ENCODE results near the gene COG3.

The COG3 gene

GRCh38 chr13:45447050-45447661 is 17.6 kb upstream of the COG3 start:
- H3K9me3 ChIP-seq (ENCODE audit: control insufficient read depth in 2 of 2, low read length in 2 of 2) = no peaks in the 10 kb centered on the region
- peaks cover 2 to 7% of the 10 kb centered on the region in 2 donors for H3K4me1 ChIP-seq (ENCODE audit: control insufficient read depth in 2 of 2, insufficient read depth in 2 of 2, low read length in 2 of 2)
- no peak overlapping the region for H3K27ac ChIP-seq (ENCODE audit: low read depth in 2 of 2, low read length in 2 of 2)
- H3K4me3 ChIP-seq (ENCODE audit: low read length in 2 of 2) = no peak overlapping the region
- no peaks in the 10 kb centered on the region for H3K36me3 ChIP-seq (ENCODE audit: control insufficient read depth in 2 of 2, insufficient read depth in 2 of 2, low read length in 2 of 2)
- no peaks in the 10 kb centered on the region for H3K27me3 ChIP-seq (ENCODE audit: control insufficient read depth in 2 of 2, insufficient read depth in 2 of 2, low read length in 2 of 2)
- no peak overlapping the region for H3K9ac ChIP-seq (ENCODE audit: low read depth in 1 of 2, low read length in 2 of 2)

DNA sequence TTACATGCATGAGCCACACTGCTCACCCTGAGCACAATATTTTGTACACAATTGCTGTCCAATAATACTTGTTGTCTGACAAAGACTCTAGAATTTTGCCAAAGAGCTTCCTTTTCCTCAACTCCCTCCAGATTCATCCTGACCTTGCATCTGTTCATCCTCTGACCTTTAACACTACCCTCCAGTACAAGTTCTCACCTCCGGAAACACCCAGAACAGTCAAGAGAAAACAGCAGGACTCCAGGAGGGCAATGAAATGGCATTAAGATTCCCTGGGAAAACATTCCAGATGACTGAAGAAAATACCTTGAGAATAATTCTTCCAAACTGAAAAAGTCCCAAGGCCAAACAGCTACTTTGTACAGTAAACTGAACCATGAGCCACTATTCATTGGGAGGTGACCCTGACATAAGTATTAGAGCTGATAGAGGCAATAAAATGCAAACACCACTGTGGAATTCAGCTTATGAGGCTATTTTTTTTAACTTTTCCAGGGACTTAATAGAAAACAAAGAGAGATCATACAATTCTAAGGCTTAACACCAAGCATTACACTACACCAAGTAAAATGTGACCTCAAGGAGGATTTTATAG is 15.7 kb upstream of the COG3 start:
- Histone ChIP-seq H3K27me3 (ENCODE audit: control insufficient read depth in 2 of 2, insufficient read depth in 2 of 2, low read length in 2 of 2) (no peaks in the 10 kb centered on the region), H3K27ac (ENCODE audit: low read depth in 2 of 2, low read length in 2 of 2) (no peak overlapping the region), H3K9me3 (ENCODE audit: control insufficient read depth in 2 of 2, low read length in 2 of 2) (no peaks in the 10 kb centered on the region), H3K36me3 (ENCODE audit: control insufficient read depth in 2 of 2, insufficient read depth in 2 of 2, low read length in 2 of 2) (no peaks in the 10 kb centered on the region), H3K4me1 (ENCODE audit: control insufficient read depth in 2 of 2, insufficient read depth in 2 of 2, low read length in 2 of 2) (peaks cover 2 to 7% of the 10 kb centered on the region in 2 donors), H3K4me3 (ENCODE audit: low read length in 2 of 2) (no peak overlapping the region), H3K9ac (ENCODE audit: low read depth in 1 of 2, low read length in 2 of 2) (no peak overlapping the region)

DNA sequence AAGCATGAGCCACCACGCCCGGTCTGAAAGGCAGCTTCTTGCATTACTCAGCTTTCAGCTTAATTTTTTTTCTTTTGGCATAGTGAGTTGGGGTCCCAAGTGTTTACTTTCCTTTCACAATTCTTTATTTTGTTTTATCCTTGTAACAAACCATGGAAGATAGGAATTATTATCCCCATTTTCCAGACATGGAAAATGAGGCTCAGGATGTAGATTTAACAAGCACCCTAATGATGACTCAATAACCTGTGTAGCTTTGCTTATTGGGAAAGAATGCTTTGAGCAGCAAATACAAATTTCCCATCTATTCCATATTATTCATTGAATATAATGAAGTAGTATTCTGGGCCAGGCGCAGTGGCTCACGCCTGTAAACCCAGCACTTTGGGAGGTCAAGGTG is 13.5 kb upstream of the COG3 start:
- Histone ChIP-seq H3K27ac (ENCODE audit: low read depth in 2 of 2, low read length in 2 of 2) (no peak overlapping the region), H3K27me3 (ENCODE audit: control insufficient read depth in 2 of 2, insufficient read depth in 2 of 2, low read length in 2 of 2) (no peaks in the 10 kb centered on the region), H3K36me3 (ENCODE audit: control insufficient read depth in 2 of 2, insufficient read depth in 2 of 2, low read length in 2 of 2) (no peaks in the 10 kb centered on the region), H3K9ac (ENCODE audit: low read depth in 1 of 2, low read length in 2 of 2) (no peak overlapping the region), H3K4me1 (ENCODE audit: control insufficient read depth in 2 of 2, insufficient read depth in 2 of 2, low read length in 2 of 2) (peaks cover 0 to 7% of the 10 kb centered on the region in 2 donors), H3K4me3 (ENCODE audit: low read length in 2 of 2) (no peak overlapping the region), H3K9me3 (ENCODE audit: control insufficient read depth in 2 of 2, low read length in 2 of 2) (no peaks in the 10 kb centered on the region)

DNA sequence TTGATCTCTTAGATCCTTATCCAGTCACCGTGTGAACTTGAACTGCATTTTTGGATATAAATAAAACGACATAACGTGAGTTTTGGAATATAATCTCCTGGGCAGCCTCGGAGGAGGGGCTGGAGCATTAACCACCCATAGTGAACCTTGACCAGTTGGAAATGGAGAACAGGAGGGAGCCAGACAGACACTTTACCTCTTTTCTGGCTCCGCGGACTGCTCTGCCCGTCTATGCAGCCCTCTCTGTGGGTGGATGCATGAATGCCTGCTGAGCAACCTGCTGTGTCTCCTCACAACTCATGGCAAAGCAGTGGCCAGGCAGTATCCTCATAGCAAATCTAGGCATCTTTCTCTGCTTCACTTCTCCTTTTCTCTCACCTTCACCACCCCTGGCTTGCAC is 10.5 kb upstream of the COG3 start:
- no peak overlapping the region for H3K27ac ChIP-seq (ENCODE audit: low read depth in 2 of 2, low read length in 2 of 2)
- no peak overlapping the region for H3K4me3 ChIP-seq (ENCODE audit: low read length in 2 of 2)
- no peaks in the 10 kb centered on the region for H3K27me3 ChIP-seq (ENCODE audit: control insufficient read depth in 2 of 2, insufficient read depth in 2 of 2, low read length in 2 of 2)
- H3K9me3 ChIP-seq (ENCODE audit: control insufficient read depth in 2 of 2, low read length in 2 of 2) = no peaks in the 10 kb centered on the region
- H3K4me1 ChIP-seq (ENCODE audit: control insufficient read depth in 2 of 2, insufficient read depth in 2 of 2, low read length in 2 of 2) = no peaks in the 10 kb centered on the region
- H3K9ac ChIP-seq (ENCODE audit: low read depth in 1 of 2, low read length in 2 of 2) = no peak overlapping the region
- H3K36me3 ChIP-seq (ENCODE audit: control insufficient read depth in 2 of 2, insufficient read depth in 2 of 2, low read length in 2 of 2) = no peaks in the 10 kb centered on the region

GRCh38 chr13:45456196-45456972 is 8.4 kb upstream of the COG3 start:
- no peak overlapping the region for H3K4me3 ChIP-seq (ENCODE audit: low read length in 2 of 2)
- H3K27ac ChIP-seq (ENCODE audit: low read depth in 2 of 2, low read length in 2 of 2) = no peak overlapping the region
- H3K36me3 ChIP-seq (ENCODE audit: control insufficient read depth in 2 of 2, insufficient read depth in 2 of 2, low read length in 2 of 2) = no peaks in the 10 kb centered on the region
- H3K4me1 ChIP-seq (ENCODE audit: control insufficient read depth in 2 of 2, insufficient read depth in 2 of 2, low read length in 2 of 2) = no peaks in the 10 kb centered on the region
- H3K27me3 ChIP-seq (ENCODE audit: control insufficient read depth in 2 of 2, insufficient read depth in 2 of 2, low read length in 2 of 2) = no peaks in the 10 kb centered on the region
- H3K9me3 ChIP-seq (ENCODE audit: control insufficient read depth in 2 of 2, low read length in 2 of 2) = no peaks in the 10 kb centered on the region
- no peak overlapping the region for H3K9ac ChIP-seq (ENCODE audit: low read depth in 1 of 2, low read length in 2 of 2)

DNA sequence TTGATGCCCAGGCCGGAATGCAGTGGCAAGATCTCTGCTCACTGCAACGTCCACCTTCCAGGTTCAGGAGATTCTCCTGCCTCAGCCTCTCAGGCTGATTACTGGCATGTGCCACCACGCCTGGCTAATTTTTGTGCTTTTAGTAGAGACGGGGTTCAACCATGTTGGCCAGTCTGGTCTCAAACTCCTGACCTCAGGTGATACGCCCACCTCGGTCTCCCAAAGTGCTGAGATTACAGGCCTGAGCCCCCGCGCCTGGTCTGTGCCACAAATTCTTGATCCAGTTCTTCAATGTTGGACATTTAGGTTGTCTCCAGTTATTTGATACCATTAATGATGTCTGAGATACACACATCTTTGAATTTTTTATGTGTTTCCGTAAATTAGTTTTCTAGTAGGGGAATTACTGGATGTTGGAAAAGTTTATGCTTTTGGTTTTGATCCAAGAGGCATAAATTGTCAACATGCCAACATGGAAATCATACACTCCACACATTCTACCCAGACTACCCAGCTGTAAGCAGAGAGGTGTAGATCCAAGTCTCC is 525 bp upstream of the COG3 start:
- peak overlapping the region; percentile 53 to 91 for H3K9ac ChIP-seq (ENCODE audit: low read depth in 1 of 2, low read length in 2 of 2)
- peaks cover 25 to 29% of the 10 kb centered on the region in 2 donors for H3K4me1 ChIP-seq (ENCODE audit: control insufficient read depth in 2 of 2, insufficient read depth in 2 of 2, low read length in 2 of 2)
- H3K9me3 ChIP-seq (ENCODE audit: control insufficient read depth in 2 of 2, low read length in 2 of 2) = no peaks in the 10 kb centered on the region
- H3K27ac ChIP-seq (ENCODE audit: low read depth in 2 of 2, low read length in 2 of 2) = peak overlapping the region; percentile 92 to 94
- no peaks in the 10 kb centered on the region for H3K27me3 ChIP-seq (ENCODE audit: control insufficient read depth in 2 of 2, insufficient read depth in 2 of 2, low read length in 2 of 2)
- H3K36me3 ChIP-seq (ENCODE audit: control insufficient read depth in 2 of 2, insufficient read depth in 2 of 2, low read length in 2 of 2) = no peaks in the 10 kb centered on the region
- peak overlapping the region; percentile 77 to 96 for H3K4me3 ChIP-seq (ENCODE audit: low read length in 2 of 2)

GRCh38 chr13:45466359-45466758 is 1.6 kb downstream of the COG3 start:
- Histone ChIP-seq H3K36me3 (ENCODE audit: control insufficient read depth in 2 of 2, insufficient read depth in 2 of 2, low read length in 2 of 2) (no peaks in the 10 kb centered on the region), H3K4me3 (ENCODE audit: low read length in 2 of 2) (peak overlapping the region; percentile 84 to 96), H3K27ac (ENCODE audit: low read depth in 2 of 2, low read length in 2 of 2) (peak overlapping the region in 1 of 2 donors; percentile 92), H3K4me1 (ENCODE audit: control insufficient read depth in 2 of 2, insufficient read depth in 2 of 2, low read length in 2 of 2) (peaks cover 25 to 29% of the 10 kb centered on the region in 2 donors), H3K9me3 (ENCODE audit: control insufficient read depth in 2 of 2, low read length in 2 of 2) (no peaks in the 10 kb centered on the region), H3K27me3 (ENCODE audit: control insufficient read depth in 2 of 2, insufficient read depth in 2 of 2, low read length in 2 of 2) (no peaks in the 10 kb centered on the region), H3K9ac (ENCODE audit: low read depth in 1 of 2, low read length in 2 of 2) (peak overlapping the region in 1 of 2 donors; percentile 91)

GRCh38 chr13:45468635-45469034 is 3.9 kb downstream of the COG3 start:
- H3K4me3 ChIP-seq (ENCODE audit: low read length in 2 of 2) = peak overlapping the region in 1 of 2 donors; percentile 1
- H3K27ac ChIP-seq (ENCODE audit: low read depth in 2 of 2, low read length in 2 of 2) = peak overlapping the region in 1 of 2 donors; percentile 67
- peaks cover 25 to 29% of the 10 kb centered on the region in 2 donors for H3K4me1 ChIP-seq (ENCODE audit: control insufficient read depth in 2 of 2, insufficient read depth in 2 of 2, low read length in 2 of 2)
- H3K9ac ChIP-seq (ENCODE audit: low read depth in 1 of 2, low read length in 2 of 2) = no peak overlapping the region
- H3K9me3 ChIP-seq (ENCODE audit: control insufficient read depth in 2 of 2, low read length in 2 of 2) = no peaks in the 10 kb centered on the region
- H3K36me3 ChIP-seq (ENCODE audit: control insufficient read depth in 2 of 2, insufficient read depth in 2 of 2, low read length in 2 of 2) = no peaks in the 10 kb centered on the region
- no peaks in the 10 kb centered on the region for H3K27me3 ChIP-seq (ENCODE audit: control insufficient read depth in 2 of 2, insufficient read depth in 2 of 2, low read length in 2 of 2)

- no peaks in the 10 kb centered on the region for H3K27me3 ChIP-seq (ENCODE audit: control insufficient read depth in 2 of 2, insufficient read depth in 2 of 2, low read length in 2 of 2)
- no peak overlapping the region for H3K27ac ChIP-seq (ENCODE audit: low read depth in 2 of 2, low read length in 2 of 2)
- H3K4me3 ChIP-seq (ENCODE audit: low read length in 2 of 2) = no peak overlapping the region
- no peaks in the 10 kb centered on the region for H3K9me3 ChIP-seq (ENCODE audit: control insufficient read depth in 2 of 2, low read length in 2 of 2)
- peaks cover 11 to 17% of the 10 kb centered on the region in 2 donors for H3K4me1 ChIP-seq (ENCODE audit: control insufficient read depth in 2 of 2, insufficient read depth in 2 of 2, low read length in 2 of 2)
- H3K36me3 ChIP-seq (ENCODE audit: control insufficient read depth in 2 of 2, insufficient read depth in 2 of 2, low read length in 2 of 2) = peaks cover 2 to 11% of the 10 kb centered on the region in 2 donors
- H3K9ac ChIP-seq (ENCODE audit: low read depth in 1 of 2, low read length in 2 of 2) = no peak overlapping the region
Measured at GRCh38 chr13:45472171-45472705, 7.5 kb downstream of the COG3 start.

- peaks cover 3 to 16% of the 10 kb centered on the region in 2 donors for H3K36me3 ChIP-seq (ENCODE audit: control insufficient read depth in 2 of 2, insufficient read depth in 2 of 2, low read length in 2 of 2)
- H3K9ac ChIP-seq (ENCODE audit: low read depth in 1 of 2, low read length in 2 of 2) = no peak overlapping the region
- no peak overlapping the region for H3K27ac ChIP-seq (ENCODE audit: low read depth in 2 of 2, low read length in 2 of 2)
- no peaks in the 10 kb centered on the region for H3K27me3 ChIP-seq (ENCODE audit: control insufficient read depth in 2 of 2, insufficient read depth in 2 of 2, low read length in 2 of 2)
- no peaks in the 10 kb centered on the region for H3K9me3 ChIP-seq (ENCODE audit: control insufficient read depth in 2 of 2, low read length in 2 of 2)
- peaks cover 3 to 4% of the 10 kb centered on the region in 2 donors for H3K4me1 ChIP-seq (ENCODE audit: control insufficient read depth in 2 of 2, insufficient read depth in 2 of 2, low read length in 2 of 2)
- H3K4me3 ChIP-seq (ENCODE audit: low read length in 2 of 2) = no peak overlapping the region
Measured at GRCh38 chr13:45473627-45474026, 8.9 kb downstream of the COG3 start.

Measured in mucosa of rectum (tissue), 2 donors.